IMR-90 (cell line): ENCODE results near the gene ZNF586.

Experiments used
- CTCF ChIP-seq: conservative IDR thresholded peaks from 2 replicates; pipeline ENCODE4 v1.5.1; 2012; ENCODE audit warnings: mild to moderate bottlenecking, low read depth, low read length, improper control_type of control experiment
- ELK1 ChIP-seq: fragments of 150-350 bp; IDR thresholded peaks from 2 replicates; pipeline ENCODE4 v1.6.1; 2016; ENCODE audit warnings: low read depth, mild to moderate bottlenecking, low read length, moderate library complexity, borderline replicate concordance
- FOS ChIP-seq: fragments of 150-350 bp; IDR thresholded peaks from 2 replicates; pipeline ENCODE4 v1.6.1; 2016; ENCODE audit warnings: low read depth, low read length
- MAZ ChIP-seq: IDR thresholded peaks from 2 replicates; pipeline ENCODE4 v1.6.1; 2012; ENCODE audit warnings: low read depth, mild to moderate bottlenecking, low read length, improper control_type of control experiment, moderate library complexity, borderline replicate concordance
- MXI1 ChIP-seq: IDR thresholded peaks from 2 replicates; pipeline ENCODE4 v1.6.1; 2012; ENCODE audit warnings: low read depth, mild to moderate bottlenecking, low read length, moderate library complexity, borderline replicate concordance
- POLR2A ChIP-seq: IDR thresholded peaks from 2 replicates; pipeline ENCODE4 v1.6.1; 2012; ENCODE audit warnings: mild to moderate bottlenecking, low read depth, low read length
- RCOR1 ChIP-seq: IDR thresholded peaks from 2 replicates; pipeline ENCODE4 v1.6.1; 2012; ENCODE audit warnings: mild to moderate bottlenecking, low read length, improper control_type of control experiment; ENCODE audit not compliant: insufficient replicate concordance
- RFX5 ChIP-seq: IDR thresholded peaks from 2 replicates; pipeline ENCODE4 v1.8.0; 2012; ENCODE audit warnings: low read depth, mild to moderate bottlenecking, low read length, moderate library complexity
- SMC3 ChIP-seq: fragments of 150-350 bp; IDR thresholded peaks from 2 replicates; pipeline ENCODE4 v1.6.1; 2016; ENCODE audit warnings: low read depth, mild to moderate bottlenecking, antibody characterized with exemption, low read length, moderate library complexity
- USF2 ChIP-seq: fragments of 150-350 bp; IDR thresholded peaks from 2 replicates; pipeline ENCODE4 v1.6.1; 2017; ENCODE audit warnings: mild to moderate bottlenecking, antibody characterized with exemption, low read length, low read depth

GRCh38 chr19:57807541-57807940 lies 38.1 kb downstream of the ZNF586 start:
- TF ChIP-seq CTCF: no peak
- TF ChIP-seq POLR2A: no peak
- no peak for TF ChIP-seq MAZ
- no peak for TF ChIP-seq MXI1
- TF ChIP-seq RFX5: no peak
- no peak for TF ChIP-seq RCOR1
- TF ChIP-seq SMC3: no peak
- no peak for TF ChIP-seq USF2
- no peak for TF ChIP-seq FOS
- no peak for TF ChIP-seq ELK1
